Astrocyte of the cerebellum (primary cell): ENCODE data around the gene RPS10.
"Not testable (repeated sequence)": the region's sequence is repeated elsewhere in the genome, so short reads cannot be mapped to it uniquely, and the experiment has no call there.

Experiments
- DNase-seq: peaks from one replicate; pipeline ENCODE4 v3.0.0-alpha.2; 2011; ENCODE audit warnings: low read depth
- H3K4me3 ChIP-seq: 2 replicates; pipeline ENCODE4 v1.5.1; 2011; ENCODE audit warnings: mild to moderate bottlenecking, low read depth, low read length, moderate library complexity
- CTCF ChIP-seq: IDR thresholded peaks from 2 replicates; pipeline ENCODE4 v1.5.1; 2012; ENCODE audit warnings: low read length, low read depth, moderate library complexity, mild to moderate bottlenecking; ENCODE audit errors: missing control alignments
- in situ Hi-C: cut with HindIII; loops from 2 replicates; pipeline ENCODE4 v1.10.0; 2017; ENCODE audit warnings: low sequenced_read_pairs

The RPS10 gene

GRCh38 chr6:34423254-34423653 is 2.6 kb downstream of the RPS10 start:
- no peak for TF ChIP-seq CTCF
- in situ Hi-C loops = no loop called here
- DNase-seq = no peak
- no peak overlapping the region for H3K4me3 ChIP-seq

DNA sequence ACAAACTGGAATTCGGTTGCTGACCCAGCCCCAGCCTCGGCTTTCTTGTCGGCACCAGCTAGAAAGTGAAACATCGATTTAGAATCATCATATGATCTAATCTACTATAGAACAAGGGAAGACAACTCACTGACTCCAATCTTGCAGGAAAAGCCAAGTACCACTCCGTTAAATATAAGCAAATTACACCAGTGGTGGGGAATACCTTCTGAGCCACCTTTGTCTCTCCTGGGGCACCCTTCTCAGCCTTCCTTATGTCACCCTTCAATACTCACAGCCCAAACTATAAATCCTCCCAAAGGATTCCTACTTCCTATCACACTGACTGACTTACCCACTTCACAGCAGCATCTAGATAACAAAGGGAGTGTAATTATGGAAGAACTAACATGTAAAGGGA is 7.5 kb downstream of the RPS10 start:
- DNase-seq = no peak
- no peak overlapping the region for H3K4me3 ChIP-seq
- no peak for TF ChIP-seq CTCF
- in situ Hi-C loops = no loop called here

GRCh38 chr6:34416877-34417371 is 8.9 kb downstream of the RPS10 start:
- DNase-seq = no peak
- in situ Hi-C loops = no loop called here
- no peak overlapping the region for H3K4me3 ChIP-seq
- TF ChIP-seq CTCF = no peak

- in situ Hi-C loops = no loop called here
- peak; percentile 61 for TF ChIP-seq CTCF
- no peak overlapping the region for H3K4me3 ChIP-seq
- peak; percentile 79 for DNase-seq
Observed at GRCh38 chr6:34414999-34415858, 10.6 kb downstream of the RPS10 start.

DNA sequence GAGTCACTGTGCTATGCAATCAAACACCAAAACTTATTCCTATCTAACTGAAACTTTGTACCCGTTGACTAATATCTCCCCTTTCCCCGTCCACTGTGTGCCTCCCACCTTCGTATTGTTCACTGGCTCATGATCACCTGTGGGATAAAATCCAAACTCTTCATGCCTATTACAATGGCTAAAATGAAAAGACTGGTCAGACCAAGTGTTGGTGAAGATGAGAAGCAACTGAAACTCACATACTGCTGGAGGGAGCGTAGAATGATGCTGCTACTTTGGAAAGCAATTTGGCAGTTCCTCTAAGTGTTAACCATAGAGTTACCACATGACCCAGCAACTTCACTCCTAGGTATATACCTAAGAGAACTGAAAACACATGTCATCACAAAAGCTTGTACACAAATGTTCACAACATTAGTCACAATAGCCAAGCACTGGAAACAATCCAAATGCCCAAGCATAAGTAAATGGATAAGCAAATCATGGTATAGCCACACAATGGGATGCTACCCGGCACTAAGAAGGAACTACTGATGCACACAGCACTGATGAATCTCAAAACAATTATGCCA is 13.1 kb downstream of the RPS10 start:
- H3K4me3 ChIP-seq = no peak overlapping the region
- in situ Hi-C loops = no loop called here
- no peak for TF ChIP-seq CTCF
- DNase-seq = no peak

DNA sequence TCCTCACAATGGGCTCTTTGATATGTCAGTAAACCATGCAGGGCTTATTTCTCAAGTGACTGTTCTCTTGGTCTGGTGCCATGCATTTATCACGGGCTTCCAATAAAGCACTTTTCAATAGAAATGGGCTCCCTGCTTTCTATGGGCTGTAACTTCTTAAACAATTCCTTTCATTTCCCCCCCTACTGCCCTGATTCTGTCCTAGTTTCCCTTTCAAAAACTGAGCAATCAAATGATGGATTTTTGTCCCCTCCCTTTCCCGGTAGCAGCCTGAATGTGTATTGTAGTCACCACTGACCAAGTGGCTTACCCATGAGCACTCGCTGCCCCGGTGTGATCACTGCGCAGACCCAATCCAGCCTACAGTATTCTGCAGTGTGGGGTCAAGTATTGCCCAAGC is 13.9 kb downstream of the RPS10 start:
- in situ Hi-C loops = no loop called here
- no peak overlapping the region for H3K4me3 ChIP-seq
- no peak for TF ChIP-seq CTCF
- no peak for DNase-seq

- H3K4me3 ChIP-seq, in situ Hi-C loops, DNase-seq: not testable (repeated sequence)
Observed at GRCh38 chr6:34407915-34408314, 18.0 kb downstream of the RPS10 start.
